Right lobe of liver (tissue), 6 donors: ENCODE measurements around the gene DAGLA. TPM values are rescaled to one million over a fixed set of nuclear protein-coding genes. Genes with fewer than 3 reads are reported as not detected.

Experiments
- ATAC-seq, 4 donors: fragments of 200-7000 bp; cut with Tn5 transposase; one replicate each; pipeline ENCODE4 v1.9.1; 2020; ENCODE audit warnings: mild to moderate bottlenecking in 4 of 4, moderate library complexity in 4 of 4
- DNase-seq, 3 donors: peaks; one replicate each; pipeline ENCODE4 v3.0.0-alpha.2; 2020
- H3K27ac ChIP-seq, 3 donors: fragments of 200-600 bp; one replicate each; pipeline ENCODE4 v1.8.0; 2022
- H3K27me3 ChIP-seq, 2 donors: fragments of 200-600 bp; one replicate each; pipeline ENCODE4 v1.8.0; 2022
- H3K36me3 ChIP-seq, 4 donors: fragments of 200-600 bp; sonication (generic) in 1 of 4; one replicate each; pipeline versions ENCODE4 v1.5.1 to v1.8.0; 2017 to 2022; ENCODE audit warnings: control low read depth in 1 of 4
- H3K4me1 ChIP-seq, 4 donors: fragments of 200-600 bp; sonication (generic) in 1 of 4; one replicate each; pipeline versions ENCODE4 v1.5.1 to v1.8.0; 2017 to 2022; ENCODE audit warnings: control low read depth in 1 of 4
- H3K4me3 ChIP-seq, 3 donors: fragments of 200-600 bp; one replicate each; pipeline ENCODE4 v1.8.0; 2022
- H3K9me3 ChIP-seq, 4 donors: fragments of 200-600 bp; sonication (generic) in 1 of 4; one replicate each; pipeline versions ENCODE4 v1.5.1 to v1.8.0; 2017 to 2022; ENCODE audit warnings: control low read depth in 1 of 4
- CTCF ChIP-seq, 4 donors: fragments of 200-600 bp in 3 of 4; fragments of 450-650 bp in 1 of 4; IDR thresholded peaks; one replicate each; pipeline versions ENCODE4 v1.5.1 to v1.8.0; 2016 to 2022; ENCODE audit warnings: antibody characterized with exemption in 4 of 4, mild to moderate bottlenecking in 2 of 4
- POLR2A ChIP-seq: fragments of 450-650 bp; IDR thresholded peaks from one replicate; pipeline ENCODE4 v1.6.1; 2017; ENCODE audit warnings: antibody characterized with exemption, mild to moderate bottlenecking
- WGBS: methylation state at CpG from one replicate; pipeline ENCODE4 v1.1.6; 2018; ENCODE audit warnings: low coverage, low lambda C conversion rate; ENCODE audit not compliant: insufficient coverage; ENCODE audit errors: missing lambda C conversion rate; 5-methylcytosine and 5-hydroxymethylcytosine counted together
- intact Hi-C, 2 donors: fragments of 100-400 bp; cut with DNase I; formaldehyde crosslinking; loops; one replicate each; pipeline versions ENCODE4 v1.11.2 to v1.14.1; 2022
- total RNA-seq, 6 experiments: library from RNA; depleted of rRNA in 2 of 6; stranded (reverse); fragments of >200 nt in 2 of 6; fragmentation: NEBNext Ultra II Directional in 3 of 6; extraction: Animal tissue kit (Norgen Biotek cat#: 25700) in 3 of 6; gene quantifications; one replicate each; pipeline versions ENCODE4 v1.1.0 to v1.2.4, GENCODE V29; 2016 to 2023
- donor health status: DM: no; HTN: yes; CAD: no.
- donor health status: DM: no; HTN: no; CAD: no.
- donor health status: DM: no; HTN: no; CAD: no.
- donor health status: DM: no; HTN: yes; CAD: no.
- donor health status: DM: no; HTN: yes; CAD: no.

DAGLA gene
- total RNA-seq, 6 experiments from 2014 or later: 0.33 to 5.5 (median 0.79) TPM

GRCh38 chr11:61717286-61718033 is 37.3 kb downstream of the DAGLA start:
- DNase-seq (no peak), ATAC-seq (no peak)
- intact Hi-C loops: no loop called here
- Histone ChIP-seq H3K27ac (no peak overlapping the region), H3K36me3 (no peaks in the 10 kb centered on the region), H3K4me3 (no peak overlapping the region), H3K27me3 (no peaks in the 10 kb centered on the region), H3K9me3 (no peaks in the 10 kb centered on the region), H3K4me1 (no peaks in the 10 kb centered on the region)
- TF ChIP-seq CTCF (IDR thresholded peaks at IDR 0.05): no peak
- no peak for TF ChIP-seq POLR2A
- 78% methylated on average over 8 of the region's 19 CpGs for WGBS

- Histone ChIP-seq H3K9me3 (no peaks in the 10 kb centered on the region), H3K4me1 (no peaks in the 10 kb centered on the region), H3K27ac (no peak overlapping the region), H3K27me3 (no peaks in the 10 kb centered on the region), H3K36me3 (no peaks in the 10 kb centered on the region), H3K4me3 (no peak overlapping the region)
- 38% methylated on average over 3 of the region's 9 CpGs for WGBS
- ATAC-seq: no peak
- TF ChIP-seq POLR2A (no peak), CTCF (IDR thresholded peaks at IDR 0.05) (no peak)
- intact Hi-C loops: no loop called here
- DNase-seq: no peak
Measured at GRCh38 chr11:61718046-61718531, 37.9 kb downstream of the DAGLA start.

GRCh38 chr11:61718621-61719302 is 38.6 kb downstream of the DAGLA start:
- no peaks in the 10 kb centered on the region for H3K9me3 ChIP-seq
- no peak for TF ChIP-seq POLR2A
- no peak for TF ChIP-seq CTCF (IDR thresholded peaks at IDR 0.05)
- peak overlapping the region in 1 of 3 donors; percentile 9 for H3K4me3 ChIP-seq
- H3K4me1 ChIP-seq: no peaks in the 10 kb centered on the region
- H3K27ac ChIP-seq: no peak overlapping the region
- WGBS: no CpG with 5 or more reads among the region's 21 CpGs
- intact Hi-C loops: no loop called here
- no peak for DNase-seq
- no peaks in the 10 kb centered on the region for H3K27me3 ChIP-seq
- no peak for ATAC-seq
- no peaks in the 10 kb centered on the region for H3K36me3 ChIP-seq

DNA sequence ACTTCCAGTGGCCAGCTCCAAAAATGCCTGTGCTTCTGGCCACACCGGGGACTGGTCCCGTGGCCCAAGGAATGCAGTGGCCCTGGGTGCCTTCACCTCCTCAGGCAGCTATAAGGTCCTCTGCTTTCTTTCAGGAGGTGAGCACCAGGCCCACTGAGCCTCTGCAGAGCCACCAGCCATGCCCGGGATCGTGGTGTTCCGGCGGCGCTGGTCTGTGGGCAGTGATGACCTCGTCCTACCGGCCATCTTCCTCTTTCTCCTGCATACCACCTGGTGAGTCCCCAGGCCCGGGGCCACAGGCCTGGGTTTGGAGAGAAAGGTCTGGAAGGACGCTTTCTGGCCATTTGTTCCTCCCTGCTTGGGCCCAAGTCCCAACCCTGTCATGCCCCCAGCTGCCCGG is 39.8 kb downstream of the DAGLA start:
- Histone ChIP-seq H3K9me3 (no peaks in the 10 kb centered on the region), H3K27ac (no peak overlapping the region), H3K36me3 (no peaks in the 10 kb centered on the region), H3K4me3 (no peak overlapping the region), H3K27me3 (no peaks in the 10 kb centered on the region), H3K4me1 (no peaks in the 10 kb centered on the region)
- no peak for ATAC-seq
- WGBS: 100% methylated on average over 1 of the region's 12 CpGs
- intact Hi-C loops: no loop called here
- DNase-seq: no peak
- TF ChIP-seq CTCF (IDR thresholded peaks at IDR 0.05): no peak
- TF ChIP-seq POLR2A: no peak
